Stimulated activated CD4-positive, alpha-beta T cell treated with anti-CD3 and anti-CD28 coated beads, TNF-alpha, amount 100 ng/mL, for 1 hour (primary cell): ENCODE measurements around the gene DPEP1.
"Not testable (repeated sequence)": the region's sequence is repeated elsewhere in the genome, so short reads cannot be mapped to it uniquely, and the experiment has no call there.

Experiments used
- DNase-seq, 3 donors: peaks; one replicate each; pipeline ENCODE4 v3.0.0-alpha.2; 2020; ENCODE audit warnings: low read depth in 3 of 3, low spot score in 1 of 3

Gene DPEP1

DNA sequence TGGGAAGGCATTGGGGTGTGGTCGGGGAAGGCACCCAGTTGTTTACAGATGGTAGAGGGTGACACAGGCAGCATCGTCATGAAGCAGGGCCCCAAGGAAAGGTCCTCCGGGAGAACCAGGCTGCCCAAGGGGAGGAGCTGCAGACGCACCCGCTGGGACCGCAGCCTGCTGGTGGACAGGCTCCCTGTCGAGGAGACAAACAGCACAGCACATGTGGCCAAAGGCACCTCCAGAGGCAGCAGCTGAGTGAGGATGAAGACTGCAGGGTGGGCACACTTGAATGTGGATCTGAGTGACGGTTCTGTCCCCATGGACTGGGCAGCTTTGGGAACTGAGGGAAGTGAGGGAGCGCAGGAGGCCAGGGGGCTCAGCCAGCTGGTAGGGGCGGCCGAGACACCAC lies 31.7 kb downstream of the DPEP1 start:
- DNase-seq, result no peak

- no peak for DNase-seq
Measured at GRCh38 chr16:89646270-89646669, 32.8 kb downstream of the DPEP1 start.

GRCh38 chr16:89646906-89647305 lies 33.5 kb downstream of the DPEP1 start:
- no peak for DNase-seq

GRCh38 chr16:89651584-89651983 lies 38.1 kb downstream of the DPEP1 start:
- DNase-seq, result no peak

- no peak for DNase-seq
Measured at GRCh38 chr16:89653656-89654295, 40.3 kb downstream of the DPEP1 start.

- DNase-seq, result no peak
Measured at GRCh38 chr16:89655062-89655643, 41.7 kb downstream of the DPEP1 start.

- no peak for DNase-seq
Measured at GRCh38 chr16:89656435-89657121, 43.1 kb downstream of the DPEP1 start.

DNA sequence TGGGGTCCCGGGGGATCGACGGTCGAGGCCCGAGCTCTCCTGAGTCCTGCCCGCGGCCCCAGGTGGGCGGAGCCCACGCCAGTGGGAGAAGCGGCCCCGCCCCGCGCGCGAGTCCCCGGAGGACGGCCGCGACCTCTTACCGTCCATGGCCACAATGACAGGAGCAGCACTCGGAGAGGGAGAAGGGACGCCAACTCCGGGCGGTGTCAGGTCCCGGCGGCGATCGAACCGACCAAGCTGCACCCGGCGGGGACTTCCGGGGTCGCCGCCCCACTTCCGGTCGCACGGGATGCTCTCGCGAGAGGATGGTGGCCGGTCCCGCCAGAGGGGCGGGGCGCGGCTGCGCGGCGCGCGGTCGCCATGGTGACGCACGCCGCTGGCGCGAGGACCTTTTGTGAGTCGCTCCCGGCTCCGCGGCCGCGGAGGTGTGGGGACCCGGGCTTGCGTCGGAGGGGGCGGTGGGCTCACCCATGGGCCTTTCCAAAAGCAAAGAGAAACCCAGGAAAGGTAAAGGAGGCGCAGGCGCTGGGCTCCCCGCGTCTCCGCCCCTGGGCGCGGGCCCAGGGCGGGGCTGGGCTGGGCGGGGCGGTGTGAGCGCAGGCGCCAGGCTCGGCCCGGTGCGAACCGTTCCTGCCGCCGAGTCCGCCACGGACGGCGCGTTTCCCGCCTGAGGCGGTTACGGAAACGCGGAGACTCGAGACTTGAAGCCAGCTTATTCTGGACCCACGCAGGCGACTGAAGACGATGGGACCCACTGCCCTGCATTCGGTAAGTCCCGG lies 44.2 kb downstream of the DPEP1 start, which contains the start of the genes CHMP1A and SPATA33:
Gene CHMP1A, minus strand, starts transcription at position 267 of the 779 bp plus-strand sequence. Its CDS starts 120 bp downstream, at position 147.
Gene SPATA33, plus strand, starts transcription at position 395 of the 779 bp plus-strand sequence. Its CDS starts 76 bp downstream, at position 471.
- DNase-seq, result peak; percentile 74 to 91 (median 84)

- no peak for DNase-seq
Measured at GRCh38 chr16:89658221-89658879, 44.9 kb downstream of the DPEP1 start.

DNA sequence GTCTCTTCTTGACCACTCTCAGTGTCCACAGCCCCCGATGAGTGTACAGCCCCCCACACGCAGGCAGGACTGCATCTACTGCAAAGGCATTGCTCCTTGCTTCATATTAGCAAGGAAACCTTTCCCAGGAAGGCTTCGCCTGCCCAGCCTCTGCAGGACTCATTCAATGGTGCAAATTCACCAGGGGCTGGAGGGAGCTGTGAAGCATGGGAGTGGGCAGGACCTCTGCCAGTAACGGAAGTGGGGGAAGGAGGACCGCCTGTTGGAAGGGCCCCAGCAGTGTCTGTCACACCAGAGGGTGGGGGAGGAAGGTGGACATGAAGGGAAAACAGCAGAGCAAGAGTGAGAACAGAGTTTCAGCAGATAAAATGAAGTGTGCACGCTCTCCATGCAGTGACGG lies 46.7 kb downstream of the DPEP1 start:
- no peak for DNase-seq

GRCh38 chr16:89661215-89661614 lies 47.8 kb downstream of the DPEP1 start:
- no peak for DNase-seq

DNA sequence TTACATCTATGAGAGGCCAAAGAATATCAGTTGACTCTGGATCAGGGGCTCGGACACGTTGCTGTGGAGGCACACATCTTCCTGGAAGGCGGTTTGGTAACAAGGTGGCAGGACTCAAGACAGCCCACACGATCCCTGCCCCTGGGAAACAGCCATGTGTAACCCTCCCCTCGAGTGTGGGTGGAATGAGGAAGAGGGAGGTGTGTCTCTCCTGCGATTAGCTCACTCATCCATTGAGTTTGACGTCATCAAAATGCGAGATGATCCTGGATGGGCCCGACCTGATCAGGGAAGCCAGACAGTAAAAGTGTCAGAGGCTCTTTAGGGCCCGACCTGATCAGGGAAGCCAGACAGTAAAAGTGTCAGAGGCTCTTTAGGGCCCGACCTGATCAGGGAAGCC lies 50.8 kb downstream of the DPEP1 start:
- not testable (repeated sequence) for DNase-seq

DNA sequence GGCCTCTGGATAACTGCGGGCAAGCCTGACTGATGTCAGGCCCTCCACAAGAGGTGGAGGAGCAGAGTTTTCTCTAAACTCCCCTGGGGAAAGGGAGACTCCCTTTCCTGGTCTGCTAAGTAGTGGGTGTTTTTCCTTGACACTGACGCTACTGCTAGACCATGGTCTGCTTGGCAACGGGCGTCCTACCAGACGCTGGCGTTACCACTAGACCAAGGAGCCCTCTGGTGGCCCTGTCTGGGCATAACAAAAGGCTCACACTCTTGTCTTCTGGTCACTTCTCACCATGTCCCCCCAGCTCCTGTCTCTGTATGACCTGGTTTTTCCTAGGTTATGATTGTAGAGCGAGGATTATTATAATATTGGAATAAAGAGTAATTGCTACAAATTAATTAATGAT lies 53.6 kb downstream of the DPEP1 start:
- not testable (repeated sequence) for DNase-seq

DNA sequence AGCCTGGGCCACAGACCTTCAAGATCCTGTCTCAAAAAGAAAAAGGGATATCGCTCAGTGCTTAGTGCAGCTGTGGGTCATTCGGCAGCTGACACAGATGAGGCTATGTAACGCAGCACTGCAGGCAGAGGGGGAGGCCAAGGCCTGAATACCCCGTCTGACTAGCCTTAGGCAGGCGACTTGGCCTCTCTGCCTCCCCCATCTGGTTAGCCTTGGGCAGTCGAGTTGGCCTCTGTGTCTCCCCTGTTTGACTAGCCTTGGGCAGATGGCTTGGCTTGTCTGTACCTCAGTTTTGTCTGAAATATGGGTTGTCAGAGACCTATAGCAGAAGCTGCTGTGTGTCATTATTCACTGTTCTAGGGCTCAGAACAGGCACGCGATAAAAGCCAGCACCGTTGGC lies 54.2 kb downstream of the DPEP1 start:
- no peak for DNase-seq

GRCh38 chr16:89668790-89669158 lies 55.3 kb downstream of the DPEP1 start:
- no peak for DNase-seq

DNA sequence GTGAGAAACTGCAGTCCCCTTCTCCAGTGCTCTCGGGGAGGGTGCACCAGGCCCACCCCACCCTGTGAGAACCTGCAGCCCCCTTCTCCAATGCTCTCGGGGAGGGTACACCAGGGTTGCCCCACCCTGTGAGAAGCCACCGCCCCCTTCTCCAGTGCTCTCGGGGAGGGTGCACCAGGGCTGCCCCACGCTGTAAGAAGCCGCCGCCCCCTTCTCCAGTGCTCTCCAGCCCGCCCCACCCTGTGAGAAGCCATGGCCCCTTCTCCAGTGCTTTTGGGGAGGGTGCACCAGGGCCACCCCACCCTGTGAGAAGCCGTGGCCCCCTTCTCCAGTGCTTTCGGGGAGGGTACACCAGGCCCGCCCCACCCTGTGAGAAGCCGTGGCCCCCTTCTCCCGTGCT lies 56.3 kb downstream of the DPEP1 start:
- DNase-seq, result no peak

- no peak for DNase-seq
Measured at GRCh38 chr16:89670496-89671431, 57.3 kb downstream of the DPEP1 start.

- DNase-seq, result not testable (repeated sequence)
Measured at GRCh38 chr16:89671565-89671964, 58.1 kb downstream of the DPEP1 start.

- no peak for DNase-seq
Measured at GRCh38 chr16:89672177-89672941, 58.9 kb downstream of the DPEP1 start.
